ENCODE results near the gene MBP.
A peak's percentile ranks its signal among the peaks of the same experiment; 100 is the strongest.
"Not testable (repeated sequence)": the region's sequence is repeated elsewhere in the genome, so short reads cannot be mapped to it uniquely, and the experiment has no call there.

MBP gene

GRCh38 chr18:77044866-77045664, 87.5 kb downstream of the MBP start:
- no peak for DNase-seq

GRCh38 chr18:77043541-77044280, 88.9 kb downstream of the MBP start:
- DNase-seq, result no peak

GRCh38 chr18:77042583-77042982, 90.0 kb downstream of the MBP start:
- DNase-seq, result no peak

- DNase-seq, result no peak
These were observed 93.1 kb downstream of the MBP start for GRCh38 chr18:77039196-77040130.

GRCh38 chr18:77038182-77038858, 94.3 kb downstream of the MBP start:
- DNase-seq, result no peak

- no peak for DNase-seq
These were observed 95.0 kb downstream of the MBP start for GRCh38 chr18:77037567-77037966.

GRCh38 chr18:77035380-77036187, 97.0 kb downstream of the MBP start:
- DNase-seq, result no peak

GRCh38 chr18:77033575-77033974, 99.0 kb downstream of the MBP start:
- DNase-seq, result no peak

- peak; percentile 73 for DNase-seq
These were observed 100.3 kb downstream of the MBP start for GRCh38 chr18:77032181-77032701.

- no peak for DNase-seq
These were observed 100.9 kb downstream of the MBP start for GRCh38 chr18:77031662-77032061.

GRCh38 chr18:77030201-77030600, 102.4 kb downstream of the MBP start:
- DNase-seq, result no peak

- no peak for DNase-seq
These were observed 106.7 kb downstream of the MBP start for GRCh38 chr18:77025831-77026363.

GRCh38 chr18:77025123-77025522, 107.5 kb downstream of the MBP start:
- DNase-seq, result no peak

GRCh38 chr18:77024476-77024875, 108.1 kb downstream of the MBP start:
- no peak for DNase-seq

- DNase-seq, result no peak
These were observed 109.3 kb downstream of the MBP start for GRCh38 chr18:77023102-77023782.

GRCh38 chr18:77022556-77022955, 110.0 kb downstream of the MBP start:
- DNase-seq, result no peak

- no peak for DNase-seq
These were observed 110.5 kb downstream of the MBP start for GRCh38 chr18:77022116-77022515.

GRCh38 chr18:77021478-77021877, 111.1 kb downstream of the MBP start:
- not testable (repeated sequence) for DNase-seq

GRCh38 chr18:77021075-77021474, 111.5 kb downstream of the MBP start:
- DNase-seq, result no peak

GRCh38 chr18:77020561-77020960, 112.0 kb downstream of the MBP start:
- DNase-seq, result no peak

- DNase-seq, result no peak
These were observed 112.9 kb downstream of the MBP start for GRCh38 chr18:77019641-77020040.

All from hematopoietic multipotent progenitor cell treated with erythropoietin and hydrocortisone succinate and interleukin-3 and kit ligand, for 4 days (in vitro differentiated cells).